ENCODE measurements around the gene CCDC34.

Gene CCDC34

GRCh38 chr11:27392278-27393114 lies 29.5 kb upstream of the CCDC34 start:
- peak; percentile 83 for DNase-seq

- DNase-seq, result no peak
These were observed 28.5 kb upstream of the CCDC34 start for GRCh38 chr11:27391331-27392015.

- DNase-seq, result peak; percentile 49
These were observed 27.6 kb upstream of the CCDC34 start for GRCh38 chr11:27390318-27391295.

GRCh38 chr11:27388869-27389268 lies 25.9 kb upstream of the CCDC34 start:
- peak; percentile 34 for DNase-seq

- DNase-seq, result no peak
These were observed 25.0 kb upstream of the CCDC34 start for GRCh38 chr11:27388001-27388400.

GRCh38 chr11:27387362-27387761 lies 24.3 kb upstream of the CCDC34 start:
- DNase-seq, result no peak

GRCh38 chr11:27386181-27386845 lies 23.3 kb upstream of the CCDC34 start:
- DNase-seq, result no peak

- peak; percentile 60 for DNase-seq
These were observed 22.2 kb upstream of the CCDC34 start for GRCh38 chr11:27385245-27385644.

GRCh38 chr11:27384227-27384626 lies 21.2 kb upstream of the CCDC34 start:
- DNase-seq, result no peak

- DNase-seq, result no peak
These were observed 20.6 kb upstream of the CCDC34 start for GRCh38 chr11:27383645-27384044.

- DNase-seq, result no peak
These were observed 18.2 kb upstream of the CCDC34 start for GRCh38 chr11:27381238-27381666.

GRCh38 chr11:27380771-27381170 lies 17.8 kb upstream of the CCDC34 start:
- DNase-seq, result no peak

GRCh38 chr11:27379449-27379848 lies 16.4 kb upstream of the CCDC34 start:
- no peak for DNase-seq

GRCh38 chr11:27375370-27375769 lies 12.4 kb upstream of the CCDC34 start:
- DNase-seq, result no peak

GRCh38 chr11:27373856-27374602 lies 11.0 kb upstream of the CCDC34 start:
- DNase-seq, result no peak

- DNase-seq, result no peak
These were observed 10.4 kb upstream of the CCDC34 start for GRCh38 chr11:27373392-27373791.

- DNase-seq, result no peak
These were observed 9.1 kb upstream of the CCDC34 start for GRCh38 chr11:27372164-27372563.

GRCh38 chr11:27371489-27371888 lies 8.5 kb upstream of the CCDC34 start:
- DNase-seq, result no peak

- no peak for DNase-seq
These were observed 7.4 kb upstream of the CCDC34 start for GRCh38 chr11:27370374-27370773.

- no peak for DNase-seq
These were observed 4.9 kb upstream of the CCDC34 start for GRCh38 chr11:27367881-27368280.

GRCh38 chr11:27363576-27364117 lies 632 bp upstream of the CCDC34 start:
- DNase-seq, result no peak
